Right ventricle myocardium inferior (tissue), 1 donor: Measurements from ENCODE around the gene TSPAN18. TPM values are rescaled to one million over a fixed set of nuclear protein-coding genes. Genes with fewer than 3 reads are reported as not detected.

Experiments
- ATAC-seq: fragments of 200-7000 bp; cut with Tn5 transposase; one replicate; pipeline ENCODE4 v1.9.1; 2020; ENCODE audit warnings: mild to moderate bottlenecking, moderate library complexity
- DNase-seq: peaks from one replicate; pipeline ENCODE4 v3.0.0; 2021; ENCODE audit errors: missing footprints
- intact Hi-C: fragments of 100-400 bp; cut with DNase I; formaldehyde crosslinking; loops from one replicate; pipeline ENCODE4 v1.11.0; 2022
- total RNA-seq: library from RNA; stranded (reverse); fragmentation: NEBNext Ultra II Directional; extraction: Animal tissue kit (Norgen Biotek cat#: 25700); gene quantifications from one replicate; pipeline ENCODE4 v1.2.1, GENCODE V29; 2021
- donor health status: DM: no; HTN: yes; CAD: no; lungs with severe emphysema.

The TSPAN18 gene
- total RNA-seq, 1 donor from 2014 or later = 115 TPM

GRCh38 chr11:44780940-44781631 is 54.3 kb downstream of the TSPAN18 start:
- intact Hi-C loops = loop anchor here (5.0 kb wide), 2 partner anchors 36 to 154 kb away; no protein-coding TSS in a partner anchor
- peak; percentile 90 for ATAC-seq
- peak; percentile 80 for DNase-seq

- intact Hi-C loops = loop anchor here (5.0 kb wide), 2 partner anchors 36 to 154 kb away; no protein-coding TSS in a partner anchor
- DNase-seq (no peak), ATAC-seq (no peak)
Observed at GRCh38 chr11:44781655-44782054, 54.9 kb downstream of the TSPAN18 start.

GRCh38 chr11:44782478-44782877 is 55.7 kb downstream of the TSPAN18 start:
- DNase-seq (no peak), ATAC-seq (no peak)
- intact Hi-C loops = loop anchor here (5.0 kb wide), 2 partner anchors 35 to 155 kb away; no protein-coding TSS in a partner anchor

DNA sequence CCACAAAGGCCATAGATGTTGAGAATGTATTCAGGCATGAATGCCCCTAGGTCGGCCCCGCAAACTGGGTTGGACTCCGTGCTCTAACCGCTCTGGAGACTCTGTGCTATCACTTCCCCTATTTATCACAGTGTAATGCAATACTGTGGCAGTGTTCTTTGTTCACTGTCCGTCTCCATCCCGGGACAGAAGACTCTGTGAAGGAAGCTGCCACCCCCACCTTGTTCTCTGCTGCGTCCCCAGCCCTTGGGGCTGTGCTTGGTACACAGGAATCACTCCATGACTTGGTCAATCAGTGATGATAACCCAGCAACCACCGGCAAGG is 57.6 kb downstream of the TSPAN18 start:
- intact Hi-C loops = loop anchor here (5.0 kb wide), 2 partner anchors 33 to 157 kb away; no protein-coding TSS in a partner anchor
- DNase-seq (no peak), ATAC-seq (no peak)

- no peak for ATAC-seq
- intact Hi-C loops = loop anchor here (5.0 kb wide), 2 partner anchors 32 to 158 kb away; no protein-coding TSS in a partner anchor
- DNase-seq = no peak
Observed at GRCh38 chr11:44784851-44785250, 58.1 kb downstream of the TSPAN18 start.

DNA sequence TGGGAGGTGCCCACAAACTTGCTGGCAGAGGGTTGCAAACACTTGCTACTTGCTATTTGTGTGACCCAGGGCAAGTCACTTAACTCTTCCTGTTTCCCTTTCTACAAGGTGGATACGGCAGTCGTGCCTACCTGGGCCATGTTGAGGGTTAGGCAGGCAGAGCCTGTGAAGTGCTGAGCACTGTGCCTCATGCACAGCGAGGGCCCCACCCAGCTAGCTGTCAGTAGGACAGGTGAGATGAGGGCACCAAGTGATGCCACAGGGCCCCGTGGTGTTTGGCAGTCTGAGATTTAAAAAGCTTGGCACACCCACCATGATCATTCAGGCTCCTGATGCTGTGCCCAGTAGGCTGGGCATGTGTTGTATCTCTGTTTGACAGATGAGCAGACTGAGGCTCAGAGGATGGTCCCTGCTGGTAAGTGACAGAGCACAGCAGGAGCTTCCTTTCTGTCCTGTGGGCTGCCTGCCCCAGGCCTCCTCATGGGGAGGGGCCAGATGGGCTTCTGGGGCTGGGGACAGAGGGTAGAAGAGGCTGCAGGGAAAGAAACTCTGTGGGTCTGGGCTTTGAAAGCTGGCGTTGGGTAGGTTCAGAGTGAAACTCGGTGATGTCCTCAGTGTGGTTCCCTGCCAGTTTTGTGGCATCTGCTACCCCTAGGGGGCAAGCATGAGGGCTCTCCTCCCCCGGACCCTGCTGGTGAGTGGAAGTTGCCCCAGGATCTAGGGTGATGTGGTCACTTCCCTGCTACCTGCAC is 59.3 kb downstream of the TSPAN18 start:
- DNase-seq (no peak), ATAC-seq (peak; percentile 11)
- intact Hi-C loops = no loop called here

GRCh38 chr11:44787070-44787469 is 60.3 kb downstream of the TSPAN18 start:
- ATAC-seq (no peak), DNase-seq (no peak)
- intact Hi-C loops = no loop called here

DNA sequence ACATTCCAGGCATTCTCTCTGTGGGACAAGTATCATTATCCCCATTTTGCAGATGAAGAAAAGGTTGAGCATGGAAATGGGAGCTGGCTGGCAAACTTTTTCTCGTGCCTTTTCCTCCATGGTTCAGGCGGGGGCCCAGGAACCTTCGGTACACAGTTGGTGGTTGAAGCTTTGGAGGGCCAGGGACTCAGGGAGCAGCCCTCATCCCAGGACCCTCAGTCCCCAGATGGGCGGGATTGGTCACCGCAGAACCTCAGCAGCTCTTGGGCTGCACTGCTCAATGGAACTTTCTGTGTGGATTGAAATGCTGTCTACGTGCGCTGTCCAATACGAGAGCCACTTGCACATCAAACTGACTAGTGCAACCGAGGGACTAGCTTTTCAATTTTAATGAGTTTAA is 61.2 kb downstream of the TSPAN18 start:
- no peak for DNase-seq
- ATAC-seq = no peak
- intact Hi-C loops = no loop called here

DNA sequence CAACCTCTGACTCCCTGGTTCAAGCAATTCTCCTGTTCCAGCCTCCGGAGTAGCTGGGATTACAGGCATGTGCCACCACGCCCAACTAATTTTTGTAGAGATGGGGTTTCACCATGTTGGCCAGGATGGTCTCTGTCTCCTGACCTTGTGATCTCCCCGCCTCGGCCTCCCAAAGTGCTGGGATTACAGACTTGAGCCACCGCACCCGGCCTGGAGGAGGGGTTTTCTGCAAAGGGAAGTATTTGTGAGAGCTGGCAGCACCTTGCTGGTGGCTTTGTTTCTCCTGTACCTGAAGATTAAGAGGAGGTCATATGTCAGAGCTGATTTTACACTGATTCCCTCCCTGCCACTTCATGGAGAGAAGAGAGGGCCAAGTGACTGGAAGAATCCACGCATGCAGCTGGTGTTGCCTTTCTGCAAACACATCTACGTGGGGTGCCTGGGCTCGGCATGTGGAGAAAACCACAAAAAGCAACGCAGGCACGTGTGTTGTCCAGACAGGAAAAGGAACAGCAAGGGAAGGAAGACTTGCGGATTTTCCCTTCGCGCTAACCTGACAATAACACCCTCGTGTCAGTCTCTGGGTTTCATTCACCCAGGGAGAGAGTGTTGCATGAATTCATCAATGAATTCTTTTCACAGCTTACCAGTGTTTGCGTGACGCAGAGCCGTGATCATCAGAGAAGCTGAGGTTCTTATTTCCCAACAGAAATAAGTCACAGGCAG is 61.9 kb downstream of the TSPAN18 start:
- no peak for DNase-seq
- no peak for ATAC-seq
- intact Hi-C loops = no loop called here

DNA sequence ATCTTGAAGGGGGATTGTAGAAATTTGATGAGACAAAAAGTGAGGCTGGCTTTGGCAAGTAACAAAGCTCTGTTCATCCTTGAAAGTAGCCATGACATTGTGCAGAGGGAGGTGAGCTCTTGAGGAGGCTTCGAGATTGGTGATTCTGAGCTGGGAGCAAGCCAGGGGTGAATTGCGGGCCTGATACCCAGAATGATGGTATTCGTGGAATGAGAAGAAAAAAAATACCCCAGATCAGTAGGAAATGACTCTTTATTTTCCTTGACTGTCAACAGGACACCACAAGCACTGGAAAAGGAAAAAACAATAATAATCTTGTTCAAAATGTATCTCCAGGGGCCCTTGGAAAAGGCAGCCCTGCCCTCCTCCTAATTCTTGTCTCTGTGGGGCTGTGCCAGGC is 62.7 kb downstream of the TSPAN18 start:
- no peak for DNase-seq
- intact Hi-C loops = no loop called here
- no peak for ATAC-seq

DNA sequence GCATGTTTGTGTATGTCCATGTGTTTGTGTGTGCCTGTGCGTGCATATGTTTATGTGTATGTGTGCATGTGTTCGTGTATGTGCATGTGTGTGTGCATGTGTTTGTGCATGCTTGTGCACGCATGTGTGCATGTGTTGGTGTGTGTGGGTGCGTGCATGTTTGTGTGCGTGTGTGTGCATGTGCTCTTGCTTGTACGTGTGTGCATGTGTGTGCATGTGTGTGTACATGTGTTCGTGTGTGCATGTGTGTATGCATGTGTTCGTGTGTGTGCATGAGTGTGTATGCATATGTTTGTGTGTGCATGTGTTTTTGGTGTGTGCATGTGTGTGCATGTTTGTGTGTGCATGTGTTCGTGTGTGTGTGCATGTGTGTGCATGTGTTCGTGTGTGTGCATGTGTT is 63.4 kb downstream of the TSPAN18 start:
- intact Hi-C loops = no loop called here
- ATAC-seq = no peak
- no peak for DNase-seq

GRCh38 chr11:44791316-44791925 is 64.7 kb downstream of the TSPAN18 start:
- no peak for ATAC-seq
- no peak for DNase-seq
- intact Hi-C loops = no loop called here

GRCh38 chr11:44792171-44792570 is 65.4 kb downstream of the TSPAN18 start:
- intact Hi-C loops = no loop called here
- ATAC-seq (no peak), DNase-seq (no peak)

GRCh38 chr11:44793350-44794090 is 66.8 kb downstream of the TSPAN18 start:
- ATAC-seq (peak; percentile 33), DNase-seq (no peak)
- intact Hi-C loops = no loop called here

- no peak for ATAC-seq
- intact Hi-C loops = no loop called here
- no peak for DNase-seq
Observed at GRCh38 chr11:44795803-44796535, 69.2 kb downstream of the TSPAN18 start.

DNA sequence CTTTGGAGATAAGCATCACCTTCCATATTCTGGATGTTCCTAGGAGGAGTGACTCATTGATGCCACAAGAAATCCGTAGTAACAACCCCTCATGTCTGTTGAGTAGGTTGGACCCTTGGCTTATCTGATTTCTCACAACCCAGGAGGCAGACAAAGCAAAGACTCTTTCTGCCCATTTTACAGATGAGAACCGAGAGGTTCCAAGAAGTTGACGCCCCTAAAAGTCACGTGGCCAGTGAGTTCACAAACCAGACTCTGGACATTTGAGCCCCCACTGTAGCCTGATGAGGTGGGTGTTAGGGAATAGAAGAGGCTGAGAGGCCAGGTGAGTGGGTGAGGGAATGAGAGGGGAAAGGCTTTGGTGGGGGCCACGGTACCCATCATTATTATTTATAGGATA is 70.3 kb downstream of the TSPAN18 start:
- DNase-seq (no peak), ATAC-seq (no peak)
- intact Hi-C loops = no loop called here

GRCh38 chr11:44797886-44798606 is 71.3 kb downstream of the TSPAN18 start:
- DNase-seq (no peak), ATAC-seq (peak; percentile 9)
- intact Hi-C loops = no loop called here
